Astrocyte of the cerebellum (primary cell): ENCODE measurements around the gene MOV10.

Experiments used
- DNase-seq: peaks from one replicate; pipeline ENCODE4 v3.0.0-alpha.2; 2011; ENCODE audit warnings: low read depth
- H3K4me3 ChIP-seq: 2 replicates; pipeline ENCODE4 v1.5.1; 2011; ENCODE audit warnings: mild to moderate bottlenecking, low read depth, low read length, moderate library complexity
- in situ Hi-C: cut with HindIII; loops from 2 replicates; pipeline ENCODE4 v1.10.0; 2017; ENCODE audit warnings: low sequenced_read_pairs
- TF ChIP-seq, protein P1 (sequence below): IDR thresholded peaks from 2 replicates; pipeline ENCODE4 v1.5.1; 2012; ENCODE audit warnings: low read length, low read depth, moderate library complexity, mild to moderate bottlenecking; ENCODE audit errors: missing control alignments

MOV10 gene

GRCh38 chr1:112711041-112711440, 36.6 kb downstream of the MOV10 start:
- TF ChIP-seq, protein P1, sequence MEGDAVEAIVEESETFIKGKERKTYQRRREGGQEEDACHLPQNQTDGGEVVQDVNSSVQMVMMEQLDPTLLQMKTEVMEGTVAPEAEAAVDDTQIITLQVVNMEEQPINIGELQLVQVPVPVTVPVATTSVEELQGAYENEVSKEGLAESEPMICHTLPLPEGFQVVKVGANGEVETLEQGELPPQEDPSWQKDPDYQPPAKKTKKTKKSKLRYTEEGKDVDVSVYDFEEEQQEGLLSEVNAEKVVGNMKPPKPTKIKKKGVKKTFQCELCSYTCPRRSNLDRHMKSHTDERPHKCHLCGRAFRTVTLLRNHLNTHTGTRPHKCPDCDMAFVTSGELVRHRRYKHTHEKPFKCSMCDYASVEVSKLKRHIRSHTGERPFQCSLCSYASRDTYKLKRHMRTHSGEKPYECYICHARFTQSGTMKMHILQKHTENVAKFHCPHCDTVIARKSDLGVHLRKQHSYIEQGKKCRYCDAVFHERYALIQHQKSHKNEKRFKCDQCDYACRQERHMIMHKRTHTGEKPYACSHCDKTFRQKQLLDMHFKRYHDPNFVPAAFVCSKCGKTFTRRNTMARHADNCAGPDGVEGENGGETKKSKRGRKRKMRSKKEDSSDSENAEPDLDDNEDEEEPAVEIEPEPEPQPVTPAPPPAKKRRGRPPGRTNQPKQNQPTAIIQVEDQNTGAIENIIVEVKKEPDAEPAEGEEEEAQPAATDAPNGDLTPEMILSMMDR = no peak
- no peak overlapping the region for H3K4me3 ChIP-seq
- in situ Hi-C loops = no loop called here
- no peak for DNase-seq

GRCh38 chr1:112711670-112712069, 37.2 kb downstream of the MOV10 start:
- no peak overlapping the region for H3K4me3 ChIP-seq
- in situ Hi-C loops = no loop called here
- TF ChIP-seq, protein P1 = no peak
- no peak for DNase-seq

GRCh38 chr1:112712191-112712590, 37.7 kb downstream of the MOV10 start:
- no peak for DNase-seq
- TF ChIP-seq, protein P1 = no peak
- no peak overlapping the region for H3K4me3 ChIP-seq
- in situ Hi-C loops = no loop called here

DNA sequence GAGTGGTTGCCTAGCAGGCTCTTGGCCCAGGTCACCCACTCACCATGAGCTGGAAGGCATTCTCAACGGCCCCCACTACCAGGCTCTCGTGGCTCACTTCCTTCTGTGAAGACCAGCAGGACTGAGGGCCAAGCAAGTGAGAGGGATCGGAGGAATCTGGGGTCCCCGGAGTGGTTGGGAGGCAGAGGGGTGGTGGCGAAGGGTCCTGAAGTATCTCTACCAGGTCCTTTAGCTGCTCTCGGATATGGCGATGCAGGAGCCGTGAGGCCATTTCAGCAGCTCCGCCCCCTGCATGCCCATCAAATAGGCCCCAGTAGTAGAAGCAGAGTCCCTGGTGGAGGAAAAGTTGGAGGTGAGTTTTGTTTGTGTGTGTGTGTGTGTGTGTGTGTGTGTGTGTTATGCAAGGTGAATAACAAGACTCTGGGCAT, 38.3 kb downstream of the MOV10 start:
- TF ChIP-seq, protein P1 = no peak
- DNase-seq = no peak
- in situ Hi-C loops = no loop called here

DNA sequence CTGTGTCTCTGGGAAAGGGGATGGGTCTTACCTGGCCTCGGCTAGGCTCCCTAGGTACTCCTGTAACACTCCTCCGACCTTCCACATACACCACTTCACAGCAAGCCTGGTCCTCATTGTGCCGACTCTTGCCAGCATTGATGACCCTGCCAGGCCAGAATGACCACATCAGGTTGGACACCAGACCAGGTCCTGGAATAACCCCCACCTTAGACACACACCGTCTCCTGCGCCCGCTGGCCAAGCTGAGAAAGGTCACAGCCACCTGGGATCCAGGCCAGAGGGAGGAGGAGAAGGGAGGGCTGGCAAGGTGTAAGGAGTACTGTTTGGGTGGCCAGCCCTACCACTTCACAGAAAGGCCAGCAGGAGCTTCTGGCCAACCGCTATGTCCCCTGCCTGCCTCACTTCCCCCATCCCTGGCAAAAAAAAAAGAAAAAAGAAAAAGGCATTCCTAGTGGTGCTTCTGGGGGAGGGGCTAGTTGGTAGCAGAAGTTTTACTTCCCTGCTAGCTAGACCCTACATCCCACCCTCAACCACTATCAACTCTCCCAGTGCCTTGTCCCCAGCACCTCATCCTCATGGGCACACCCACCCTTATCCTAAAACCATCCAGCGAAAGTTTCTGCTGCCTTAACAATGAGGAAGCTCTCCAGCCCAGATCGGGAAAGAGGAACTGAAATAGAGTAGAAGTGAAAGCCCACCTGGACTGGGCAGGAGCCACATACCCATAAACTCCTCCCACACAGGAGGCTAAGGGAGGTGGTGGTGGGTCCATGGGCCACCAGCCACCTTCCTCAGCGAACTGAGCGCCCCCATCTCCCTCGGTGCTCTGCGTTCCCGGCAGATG, 39.2 kb downstream of the MOV10 start:
- H3K4me3 ChIP-seq = peak overlapping the region; percentile 60
- no peak for DNase-seq
- TF ChIP-seq, protein P1 = no peak
- in situ Hi-C loops = no loop called here

More for the DNA sequence above, 38.3 kb downstream of the MOV10 start:
- H3K4me3 ChIP-seq = no peak overlapping the region

DNA sequence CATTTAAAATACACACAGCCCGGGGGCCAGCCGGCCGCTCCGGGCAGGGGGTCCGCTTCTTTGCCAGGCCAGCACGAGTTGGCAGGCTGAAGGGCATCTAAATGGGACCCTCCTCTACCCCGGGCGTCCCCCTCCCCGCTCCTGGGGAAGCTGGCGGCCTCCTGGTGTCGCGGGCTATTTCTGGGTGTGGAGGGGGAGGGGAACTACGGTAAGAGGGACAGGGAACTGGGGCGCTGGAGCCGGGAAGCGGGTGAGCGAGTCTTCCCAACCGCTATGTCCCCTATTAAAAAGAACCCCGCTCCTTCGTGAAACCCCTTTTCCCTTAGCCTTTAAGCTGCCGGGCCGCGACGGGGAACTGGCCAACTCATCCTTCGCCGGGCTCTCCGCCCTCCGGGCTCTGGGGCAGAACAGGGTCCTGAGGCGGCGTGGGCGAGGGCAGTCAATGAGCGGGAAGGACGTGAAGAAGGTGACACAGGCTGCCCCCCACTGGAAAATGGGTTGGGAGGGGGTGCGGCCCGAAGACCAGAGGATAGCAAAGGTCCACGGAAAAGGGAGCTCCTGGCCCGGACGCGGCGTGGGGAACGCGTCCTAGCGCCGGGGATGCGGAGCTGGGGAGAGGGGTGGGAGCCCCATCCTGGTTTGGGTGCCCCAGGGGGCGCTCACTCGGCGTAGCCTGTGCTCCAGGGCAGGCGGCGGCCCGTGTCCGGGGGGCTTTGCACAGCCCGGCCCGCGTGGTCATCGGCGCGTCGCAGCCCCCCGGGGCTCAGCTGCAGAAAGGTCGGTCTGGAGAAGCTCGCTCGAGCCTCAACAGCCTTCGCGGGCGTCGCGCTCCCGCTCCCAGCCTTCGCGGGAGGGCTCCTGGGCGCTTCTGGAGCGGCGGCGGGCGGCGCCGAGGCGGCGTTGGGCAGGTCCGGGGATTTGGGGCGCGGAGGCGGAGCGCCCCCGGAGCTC, 40.1 kb downstream of the MOV10 start:
- in situ Hi-C loops = loop anchor here (5.0 kb wide), 2 partner anchors 83 to 328 kb away; no protein-coding TSS in a partner anchor
- TF ChIP-seq, protein P1 = no peak
- DNase-seq = no peak
- peak overlapping the region; percentile 60 for H3K4me3 ChIP-seq
